Measurements from ENCODE around the gene LSM4.

The LSM4 gene

DNA sequence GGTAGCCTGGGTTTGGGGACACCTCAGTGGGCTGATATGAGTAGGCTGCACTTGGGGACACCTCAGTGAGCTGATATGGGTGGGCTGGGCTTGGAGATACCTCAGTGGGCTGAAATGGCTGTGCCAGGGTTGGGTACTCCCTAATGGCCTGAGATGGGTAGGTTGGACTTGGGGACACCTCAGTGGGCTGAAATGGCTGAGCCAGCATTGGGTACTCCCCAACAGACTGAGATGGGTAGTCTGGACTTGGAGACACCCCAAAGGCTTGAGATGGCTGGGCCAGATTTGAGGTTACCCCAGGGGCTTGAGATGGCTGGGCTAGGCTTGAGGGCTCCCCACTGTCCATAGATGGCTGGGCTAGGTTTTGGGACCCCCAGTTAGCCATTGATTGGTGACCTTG lies 60.7 kb downstream of the LSM4 start:
- H4K12ac ChIP-seq (ENCODE audit: low read depth, low read length) = no peak overlapping the region
- H3K18ac ChIP-seq (ENCODE audit: low read length) = no peak overlapping the region
- no peaks in the 10 kb centered on the region for H3K27me3 ChIP-seq (ENCODE audit: insufficient read depth, low read length)
- H3K23ac ChIP-seq (ENCODE audit: low read length) = no peak overlapping the region
- H3K79me2 ChIP-seq (ENCODE audit: control insufficient read depth, insufficient read depth, low read length, poor library complexity) = no peaks in the 10 kb centered on the region
- H2BK12ac ChIP-seq (ENCODE audit: low read length) = no peak overlapping the region
- no peak for DNase-seq
- H2AFZ ChIP-seq (ENCODE audit: insufficient read depth, low read length, poor library complexity) = no peak overlapping the region
- H3K4ac ChIP-seq (ENCODE audit: low read depth, low read length) = no peak overlapping the region
- H3K4me2 ChIP-seq (ENCODE audit: low read length) = no peak overlapping the region
- no peaks in the 10 kb centered on the region for H3K79me1 ChIP-seq (ENCODE audit: low read length)
- H3K9ac ChIP-seq (ENCODE audit: low read length) = no peak overlapping the region
- H3K4me3 ChIP-seq (ENCODE audit: low read depth, low read length) = no peak overlapping the region
- H3K9me3 ChIP-seq (ENCODE audit: insufficient read depth, low read depth, low read length) = peaks cover 7% of the 10 kb centered on the region
- H2BK5ac ChIP-seq (ENCODE audit: low read depth, low read length, poor library complexity) = no peak overlapping the region
- peaks cover 28 to 29% of the 10 kb centered on the region in 2 experiments for H3K36me3 ChIP-seq (ENCODE audit: control insufficient read depth in 1 of 2, insufficient read depth in 2 of 2, low read length in 2 of 2)
- no peak overlapping the region for H4K91ac ChIP-seq (ENCODE audit: low read depth, low read length)
- no peaks in the 10 kb centered on the region for H3K4me1 ChIP-seq (ENCODE audit: control insufficient read depth in 1 of 2, insufficient read depth in 2 of 2, low read length in 2 of 2)
- no peak overlapping the region for H2AK5ac ChIP-seq (ENCODE audit: low read length)
- no peak overlapping the region for H3K14ac ChIP-seq (ENCODE audit: low read length)
- no peak overlapping the region for H3K27ac ChIP-seq (ENCODE audit: low read depth, low read length)
- H2BK120ac ChIP-seq (ENCODE audit: insufficient read depth, low read length, poor library complexity) = no peak overlapping the region
- no peak overlapping the region for H4K8ac ChIP-seq (ENCODE audit: low read depth, low read length)

- H3K4me3 ChIP-seq (ENCODE audit: low read depth, low read length) = no peak overlapping the region
- H3K4me2 ChIP-seq (ENCODE audit: low read length) = no peak overlapping the region
- H4K91ac ChIP-seq (ENCODE audit: low read depth, low read length) = no peak overlapping the region
- H4K12ac ChIP-seq (ENCODE audit: low read depth, low read length) = no peak overlapping the region
- no peak overlapping the region for H3K23ac ChIP-seq (ENCODE audit: low read length)
- H3K9me3 ChIP-seq (ENCODE audit: insufficient read depth, low read depth, low read length) = peaks cover 7% of the 10 kb centered on the region
- no CpG with 5 or more reads among the region's 2 CpGs for WGBS (ENCODE audit: extremely low coverage, insufficient coverage, insufficient read length)
- H4K8ac ChIP-seq (ENCODE audit: low read depth, low read length) = no peak overlapping the region
- no peak overlapping the region for H3K18ac ChIP-seq (ENCODE audit: low read length)
- DNase-seq = no peak
- H3K4ac ChIP-seq (ENCODE audit: low read depth, low read length) = no peak overlapping the region
- no peak overlapping the region for H2AK5ac ChIP-seq (ENCODE audit: low read length)
- no peak overlapping the region for H2AFZ ChIP-seq (ENCODE audit: insufficient read depth, low read length, poor library complexity)
- H3K79me2 ChIP-seq (ENCODE audit: control insufficient read depth, insufficient read depth, low read length, poor library complexity) = no peaks in the 10 kb centered on the region
- no peak overlapping the region for H3K14ac ChIP-seq (ENCODE audit: low read length)
- no peaks in the 10 kb centered on the region for H3K79me1 ChIP-seq (ENCODE audit: low read length)
- peaks cover 22 to 23% of the 10 kb centered on the region in 2 experiments for H3K36me3 ChIP-seq (ENCODE audit: control insufficient read depth in 1 of 2, insufficient read depth in 2 of 2, low read length in 2 of 2)
- no peak overlapping the region for H2BK12ac ChIP-seq (ENCODE audit: low read length)
- H3K27ac ChIP-seq (ENCODE audit: low read depth, low read length) = no peak overlapping the region
- H2BK5ac ChIP-seq (ENCODE audit: low read depth, low read length, poor library complexity) = no peak overlapping the region
- H3K9ac ChIP-seq (ENCODE audit: low read length) = no peak overlapping the region
- no peaks in the 10 kb centered on the region for H3K4me1 ChIP-seq (ENCODE audit: control insufficient read depth in 1 of 2, insufficient read depth in 2 of 2, low read length in 2 of 2)
- no peak overlapping the region for H2BK120ac ChIP-seq (ENCODE audit: insufficient read depth, low read length, poor library complexity)
- H3K27me3 ChIP-seq (ENCODE audit: insufficient read depth, low read length) = no peaks in the 10 kb centered on the region
Measured at GRCh38 chr19:18261474-18261873, 61.4 kb downstream of the LSM4 start.

DNA sequence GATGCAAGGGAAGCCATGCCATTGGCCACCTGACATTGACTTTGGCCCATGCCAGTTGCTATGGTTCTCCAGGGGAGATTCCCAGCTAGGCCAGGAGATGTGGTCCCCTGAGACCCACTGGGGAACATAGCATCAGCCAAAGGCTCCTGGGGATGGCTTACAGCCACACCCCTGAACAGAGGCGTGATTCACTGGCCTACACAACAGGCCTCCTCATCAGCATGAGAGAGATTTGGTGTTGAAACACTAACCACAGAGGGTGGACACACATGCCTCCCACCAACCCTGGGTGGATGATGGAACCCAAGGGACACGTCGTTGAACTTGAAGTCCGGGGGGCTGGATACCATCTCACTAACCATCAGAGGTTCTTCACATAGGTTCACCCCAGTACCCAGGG lies 63.0 kb downstream of the LSM4 start:
- Histone ChIP-seq H3K79me1 (ENCODE audit: low read length) (no peaks in the 10 kb centered on the region), H2BK5ac (ENCODE audit: low read depth, low read length, poor library complexity) (no peak overlapping the region)
- WGBS (ENCODE audit: extremely low coverage, insufficient coverage, insufficient read length) = no CpG with 5 or more reads among the region's 4 CpGs

DNA sequence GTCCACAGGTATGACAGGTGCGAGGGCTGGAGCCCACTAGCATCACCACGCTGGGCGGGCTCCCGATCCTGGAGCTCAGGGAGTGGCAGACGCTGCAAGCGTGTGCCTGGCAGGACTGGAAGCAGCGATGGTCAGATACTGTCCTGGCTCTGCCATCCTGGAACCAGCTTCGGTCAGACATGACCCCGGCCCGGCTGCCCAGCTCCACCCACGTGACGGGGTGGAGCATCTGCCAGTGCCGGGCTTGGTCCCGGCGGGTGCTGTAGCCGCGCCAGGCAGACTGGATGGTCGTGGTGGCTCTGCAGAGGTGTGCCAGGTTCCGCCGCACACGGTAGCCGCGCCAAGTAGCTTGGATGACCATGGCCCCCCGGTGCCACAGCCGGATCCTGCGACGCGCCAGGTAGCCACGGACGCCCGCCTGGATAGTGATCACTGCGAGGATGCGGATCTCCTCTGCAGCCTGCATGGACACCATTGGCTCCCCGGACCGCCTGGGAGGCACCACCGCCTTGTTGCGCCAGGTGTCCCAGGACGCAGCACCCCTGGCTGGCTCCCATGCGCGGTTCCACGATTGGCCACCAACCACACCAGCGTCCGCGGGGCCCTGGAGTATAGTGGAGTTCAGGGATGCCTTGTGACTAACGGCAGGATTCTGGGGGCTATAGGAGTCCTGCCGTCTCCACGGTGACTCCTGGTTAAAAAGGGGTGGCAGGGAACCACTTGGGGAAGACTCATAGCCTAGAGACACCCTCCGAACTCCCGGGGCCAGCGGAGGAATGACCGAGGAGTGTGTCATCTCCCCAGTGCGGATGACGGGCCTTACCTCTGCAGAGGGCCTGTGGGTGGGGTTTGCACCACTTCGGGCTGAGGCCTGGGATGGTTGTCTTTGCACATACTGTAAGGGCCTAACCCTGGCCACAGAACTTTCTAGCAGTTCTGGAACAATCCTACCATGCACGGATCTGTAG lies 65.1 kb downstream of the LSM4 start:
- Histone ChIP-seq H2BK120ac (ENCODE audit: insufficient read depth, low read length, poor library complexity) (no peak overlapping the region), H3K9ac (ENCODE audit: low read length) (no peak overlapping the region), H4K8ac (ENCODE audit: low read depth, low read length) (no peak overlapping the region), H3K18ac (ENCODE audit: low read length) (no peak overlapping the region), H3K23ac (ENCODE audit: low read length) (no peak overlapping the region), H3K79me2 (ENCODE audit: control insufficient read depth, insufficient read depth, low read length, poor library complexity) (no peaks in the 10 kb centered on the region), H3K79me1 (ENCODE audit: low read length) (no peaks in the 10 kb centered on the region), H3K14ac (ENCODE audit: low read length) (no peak overlapping the region), H3K4ac (ENCODE audit: low read depth, low read length) (no peak overlapping the region), H2BK5ac (ENCODE audit: low read depth, low read length, poor library complexity) (no peak overlapping the region), H3K36me3 (ENCODE audit: control insufficient read depth in 1 of 2, insufficient read depth in 2 of 2, low read length in 2 of 2) (no peaks in the 10 kb centered on the region), H2AFZ (ENCODE audit: insufficient read depth, low read length, poor library complexity) (no peak overlapping the region), H3K27me3 (ENCODE audit: insufficient read depth, low read length) (no peaks in the 10 kb centered on the region), H4K12ac (ENCODE audit: low read depth, low read length) (no peak overlapping the region), H2BK12ac (ENCODE audit: low read length) (no peak overlapping the region), H2AK5ac (ENCODE audit: low read length) (no peak overlapping the region), H3K4me1 (ENCODE audit: control insufficient read depth in 1 of 2, insufficient read depth in 2 of 2, low read length in 2 of 2) (peaks cover 0 to 1% of the 10 kb centered on the region in 2 experiments), H3K9me3 (ENCODE audit: insufficient read depth, low read depth, low read length) (peaks cover 5% of the 10 kb centered on the region), H3K4me2 (ENCODE audit: low read length) (no peak overlapping the region), H3K4me3 (ENCODE audit: low read depth, low read length) (no peak overlapping the region), H3K27ac (ENCODE audit: low read depth, low read length) (no peak overlapping the region), H4K91ac (ENCODE audit: low read depth, low read length) (no peak overlapping the region)
- no CpG with 5 or more reads among the region's 55 CpGs for WGBS (ENCODE audit: extremely low coverage, insufficient coverage, insufficient read length)
- DNase-seq = peak in 1 of 2 donors; percentile 5

More for the DNA sequence above, 63.0 kb downstream of the LSM4 start:
- H3K14ac ChIP-seq (ENCODE audit: low read length) = no peak overlapping the region
- no peak overlapping the region for H2BK12ac ChIP-seq (ENCODE audit: low read length)
- H2AK5ac ChIP-seq (ENCODE audit: low read length) = no peak overlapping the region
- H2BK120ac ChIP-seq (ENCODE audit: insufficient read depth, low read length, poor library complexity) = no peak overlapping the region
- no peak overlapping the region for H3K23ac ChIP-seq (ENCODE audit: low read length)
- peak in 1 of 2 donors; percentile 26 for DNase-seq
- no peak overlapping the region for H3K4ac ChIP-seq (ENCODE audit: low read depth, low read length)
- no peak overlapping the region for H2AFZ ChIP-seq (ENCODE audit: insufficient read depth, low read length, poor library complexity)
- no peak overlapping the region for H3K9ac ChIP-seq (ENCODE audit: low read length)
- no peak overlapping the region for H4K12ac ChIP-seq (ENCODE audit: low read depth, low read length)
- H3K4me1 ChIP-seq (ENCODE audit: control insufficient read depth in 1 of 2, insufficient read depth in 2 of 2, low read length in 2 of 2) = peaks cover 0 to 1% of the 10 kb centered on the region in 2 experiments
- no peaks in the 10 kb centered on the region for H3K27me3 ChIP-seq (ENCODE audit: insufficient read depth, low read length)
- H3K4me2 ChIP-seq (ENCODE audit: low read length) = no peak overlapping the region
- no peak overlapping the region for H3K4me3 ChIP-seq (ENCODE audit: low read depth, low read length)
- peaks cover 6 to 7% of the 10 kb centered on the region in 2 experiments for H3K36me3 ChIP-seq (ENCODE audit: control insufficient read depth in 1 of 2, insufficient read depth in 2 of 2, low read length in 2 of 2)
- no peak overlapping the region for H3K18ac ChIP-seq (ENCODE audit: low read length)
- no peak overlapping the region for H4K91ac ChIP-seq (ENCODE audit: low read depth, low read length)
- H4K8ac ChIP-seq (ENCODE audit: low read depth, low read length) = no peak overlapping the region
- H3K27ac ChIP-seq (ENCODE audit: low read depth, low read length) = no peak overlapping the region
- no peaks in the 10 kb centered on the region for H3K79me2 ChIP-seq (ENCODE audit: control insufficient read depth, insufficient read depth, low read length, poor library complexity)
- peaks cover 7% of the 10 kb centered on the region for H3K9me3 ChIP-seq (ENCODE audit: insufficient read depth, low read depth, low read length)

All from trophoblast cell (in vitro differentiated cells and primary cell).